B cell (primary cell): ENCODE data around the gene NDUFA13.

ENCODE experiments used
- EZH2 ChIP-seq: IDR thresholded peaks from 2 replicates; pipeline ENCODE4 v1.6.1; 2012; ENCODE audit warnings: borderline replicate concordance, low read depth, mild to moderate bottlenecking, moderate library complexity, low read length; ENCODE audit not compliant: insufficient read depth, poor library complexity, severe bottlenecking
- TF ChIP-seq, protein P1 (sequence below): fragments of 200-600 bp; IDR thresholded peaks from one replicate; pipeline ENCODE4 v1.8.0; 2022; ENCODE audit warnings: antibody characterized with exemption, mild to moderate bottlenecking

DNA sequence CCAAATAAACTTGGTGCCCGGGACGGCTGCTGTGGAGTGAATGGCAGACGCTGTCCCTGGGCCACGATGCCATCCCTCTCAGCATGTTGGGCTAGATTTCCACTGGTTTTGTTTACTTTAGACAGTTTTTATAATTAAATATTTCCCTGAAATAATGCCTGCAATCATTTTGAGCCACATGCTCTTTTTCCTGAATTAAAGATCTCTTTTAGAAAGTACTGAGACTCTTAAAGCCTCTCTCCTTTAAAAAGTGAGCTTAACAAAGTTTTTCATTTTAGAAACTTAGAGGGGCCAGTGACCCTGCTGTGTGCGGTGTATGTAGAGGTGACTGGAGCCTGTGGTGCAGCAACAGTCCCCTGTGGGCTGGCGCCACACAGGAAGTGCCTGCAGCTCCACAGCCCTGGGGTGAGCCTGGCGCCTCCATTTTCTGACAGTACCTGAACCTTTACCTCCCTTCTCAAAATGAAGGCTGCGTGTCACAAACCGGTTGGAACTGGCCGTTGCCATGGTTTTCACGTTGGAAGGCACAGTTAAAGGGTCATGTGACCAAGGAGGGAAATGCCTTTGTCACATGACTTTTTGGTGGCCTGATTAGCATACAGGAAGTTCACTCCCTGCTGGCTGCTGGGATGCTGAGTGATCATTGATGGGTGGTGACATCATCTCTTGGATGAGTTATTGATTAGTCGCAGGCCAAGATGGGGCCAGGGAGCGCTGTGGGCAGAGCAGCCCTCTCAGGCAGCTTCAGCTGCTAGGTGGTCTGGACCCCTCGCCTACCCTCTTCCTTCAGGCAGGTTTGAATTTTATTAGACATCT lies 26.9 kb upstream of the NDUFA13 start:
- TF ChIP-seq, protein P1, sequence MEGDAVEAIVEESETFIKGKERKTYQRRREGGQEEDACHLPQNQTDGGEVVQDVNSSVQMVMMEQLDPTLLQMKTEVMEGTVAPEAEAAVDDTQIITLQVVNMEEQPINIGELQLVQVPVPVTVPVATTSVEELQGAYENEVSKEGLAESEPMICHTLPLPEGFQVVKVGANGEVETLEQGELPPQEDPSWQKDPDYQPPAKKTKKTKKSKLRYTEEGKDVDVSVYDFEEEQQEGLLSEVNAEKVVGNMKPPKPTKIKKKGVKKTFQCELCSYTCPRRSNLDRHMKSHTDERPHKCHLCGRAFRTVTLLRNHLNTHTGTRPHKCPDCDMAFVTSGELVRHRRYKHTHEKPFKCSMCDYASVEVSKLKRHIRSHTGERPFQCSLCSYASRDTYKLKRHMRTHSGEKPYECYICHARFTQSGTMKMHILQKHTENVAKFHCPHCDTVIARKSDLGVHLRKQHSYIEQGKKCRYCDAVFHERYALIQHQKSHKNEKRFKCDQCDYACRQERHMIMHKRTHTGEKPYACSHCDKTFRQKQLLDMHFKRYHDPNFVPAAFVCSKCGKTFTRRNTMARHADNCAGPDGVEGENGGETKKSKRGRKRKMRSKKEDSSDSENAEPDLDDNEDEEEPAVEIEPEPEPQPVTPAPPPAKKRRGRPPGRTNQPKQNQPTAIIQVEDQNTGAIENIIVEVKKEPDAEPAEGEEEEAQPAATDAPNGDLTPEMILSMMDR: no peak
- TF ChIP-seq EZH2: no peak
